ENCODE results near the gene KITLG.
"Not testable (repeated sequence)": the region's sequence is repeated elsewhere in the genome, so short reads cannot be mapped to it uniquely, and the experiment has no call there.

Gene KITLG

DNA sequence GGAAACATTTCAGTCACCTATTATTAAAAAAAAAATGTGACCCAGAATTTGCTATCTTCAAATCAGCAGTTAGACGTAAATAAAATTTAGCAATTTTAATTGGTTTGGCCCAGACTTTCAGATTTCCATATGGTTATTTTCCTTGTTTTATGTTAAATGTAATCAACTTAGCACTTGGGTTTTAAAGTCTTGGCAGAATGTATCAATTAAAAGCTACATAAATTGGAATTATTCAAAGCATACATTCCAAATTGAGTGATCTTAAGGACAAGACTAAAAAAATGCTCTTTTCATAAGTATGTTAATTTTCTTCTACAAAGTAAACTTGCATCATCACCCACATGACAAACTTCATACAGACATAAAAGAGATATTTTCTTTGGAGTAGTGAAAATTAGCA is 3.4 kb downstream of the KITLG start:
- DNase-seq (ENCODE audit: low read depth, low spot score): no peak

DNA sequence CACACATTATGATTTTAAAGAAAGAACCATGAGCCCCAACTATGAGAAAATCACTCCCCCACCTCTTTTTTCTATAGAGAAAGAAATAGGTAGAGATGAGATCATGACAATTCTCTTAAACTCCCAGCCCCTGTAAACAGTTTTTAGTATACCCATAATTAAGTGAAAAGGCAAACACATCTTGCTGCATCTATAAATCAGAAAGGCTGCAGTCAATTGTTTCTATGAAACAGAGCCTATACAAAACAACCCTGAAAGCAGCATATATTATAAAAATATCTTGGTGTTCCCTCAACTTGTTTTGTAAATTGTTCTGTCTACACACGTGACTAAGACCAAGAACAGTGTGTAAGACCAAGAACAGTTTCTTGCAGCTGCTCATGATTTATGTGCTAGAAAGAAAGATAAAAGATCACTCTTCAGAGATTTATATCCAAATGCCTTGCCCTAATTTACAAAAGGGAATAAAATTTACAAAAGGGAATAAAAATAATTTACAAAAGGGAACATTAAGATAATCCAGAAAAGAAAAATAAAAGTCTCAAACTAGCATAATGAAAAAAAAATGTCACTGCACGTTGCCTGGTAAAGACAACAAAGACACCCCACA is 4.8 kb downstream of the KITLG start:
- DNase-seq (ENCODE audit: low read depth, low spot score): no peak

DNA sequence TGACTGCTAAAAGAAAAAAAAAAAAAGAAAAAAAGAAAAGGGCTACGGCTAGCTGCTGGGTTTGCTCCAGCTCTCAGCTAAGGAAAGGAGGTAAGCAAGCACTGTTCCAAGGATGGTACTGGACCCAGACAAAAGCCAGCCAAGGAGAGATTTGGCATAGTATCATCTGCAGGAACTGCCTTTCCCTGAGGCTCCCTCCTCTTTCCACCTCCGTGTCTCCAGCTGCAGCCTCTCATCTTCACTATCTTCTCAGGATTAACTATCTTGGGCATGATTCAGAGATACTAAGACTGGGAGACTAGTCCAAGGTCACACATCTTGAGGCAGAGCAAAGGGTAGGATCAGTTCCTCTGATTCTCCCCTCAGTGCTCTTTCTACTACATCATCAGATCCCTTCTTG is 6.0 kb downstream of the KITLG start:
- DNase-seq (ENCODE audit: low read depth, low spot score): no peak

DNA sequence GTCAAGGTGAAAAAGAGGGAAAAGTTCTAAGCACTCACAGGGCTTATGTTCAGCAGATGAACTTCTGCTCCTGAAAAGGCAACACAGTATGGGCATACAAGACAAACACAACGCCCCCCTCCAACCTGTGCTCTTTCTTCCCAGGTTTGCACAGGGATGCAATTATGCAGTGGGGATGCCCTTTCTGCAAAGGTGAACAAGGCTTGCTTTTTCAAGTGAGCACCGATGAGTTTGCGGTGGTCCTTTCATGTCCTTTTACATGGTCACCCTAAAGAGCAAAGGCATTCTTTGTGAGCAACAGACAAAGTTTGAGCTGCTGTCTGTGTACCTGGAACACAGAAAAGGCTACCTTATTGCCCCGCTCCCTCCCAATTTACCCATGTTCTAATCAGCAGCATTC is 6.7 kb downstream of the KITLG start:
- DNase-seq (ENCODE audit: low read depth, low spot score): no peak

DNA sequence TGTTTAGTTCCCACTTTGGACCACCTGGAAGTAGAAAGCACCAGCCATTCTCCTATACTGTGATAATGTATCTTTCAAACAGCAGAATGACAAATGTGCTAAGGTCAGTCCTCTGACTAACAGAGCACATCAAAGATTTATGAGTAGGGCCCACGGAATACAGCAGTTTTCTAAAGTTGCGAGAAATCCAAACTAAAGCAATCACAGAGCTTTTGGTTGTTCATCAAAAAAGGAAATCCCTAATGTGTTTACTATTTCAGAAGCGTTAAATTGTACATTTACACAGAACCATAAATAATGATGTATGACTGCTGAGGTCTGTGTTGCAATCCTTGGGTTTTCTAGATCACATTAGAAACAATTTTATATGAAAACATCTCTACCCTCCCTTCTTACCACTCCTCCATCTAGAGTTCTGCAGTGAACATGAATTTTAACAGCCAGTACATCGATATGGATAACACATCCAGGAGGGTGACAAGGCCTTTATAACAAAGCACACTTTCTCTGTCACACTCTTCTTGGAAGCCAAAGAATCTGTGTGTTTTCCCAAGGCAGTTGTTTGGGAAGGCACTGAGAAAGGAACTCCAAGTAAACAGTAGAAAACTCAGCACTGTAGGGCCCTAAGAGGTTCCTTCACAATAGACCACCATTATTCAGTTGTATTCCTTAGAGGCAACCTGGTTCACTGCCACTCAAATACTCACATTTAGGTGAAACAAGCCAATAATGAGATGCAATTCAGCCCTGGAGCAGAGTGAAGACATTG is 7.3 kb downstream of the KITLG start:
- no peak for DNase-seq (ENCODE audit: low read depth, low spot score)

DNA sequence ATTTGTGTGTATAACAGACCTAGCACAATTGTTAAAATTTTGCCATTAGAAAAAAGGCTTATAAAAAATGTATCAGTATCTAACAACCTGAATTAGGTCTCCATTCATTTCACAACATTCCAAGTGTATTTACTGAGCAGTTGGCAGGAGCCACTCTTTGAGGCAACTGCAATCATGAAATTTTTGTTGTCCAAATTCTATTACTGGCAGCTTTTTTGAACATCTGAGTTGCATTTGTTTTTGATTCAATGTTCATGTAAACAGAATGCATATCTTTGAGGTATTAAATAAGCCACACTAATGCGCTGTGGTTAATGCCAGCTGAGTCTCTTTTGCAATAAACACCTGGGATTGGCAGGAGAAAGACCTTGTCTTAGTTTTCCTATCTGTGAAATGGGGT is 8.7 kb downstream of the KITLG start:
- peak; percentile 33 for DNase-seq (ENCODE audit: low read depth, low spot score)

DNA sequence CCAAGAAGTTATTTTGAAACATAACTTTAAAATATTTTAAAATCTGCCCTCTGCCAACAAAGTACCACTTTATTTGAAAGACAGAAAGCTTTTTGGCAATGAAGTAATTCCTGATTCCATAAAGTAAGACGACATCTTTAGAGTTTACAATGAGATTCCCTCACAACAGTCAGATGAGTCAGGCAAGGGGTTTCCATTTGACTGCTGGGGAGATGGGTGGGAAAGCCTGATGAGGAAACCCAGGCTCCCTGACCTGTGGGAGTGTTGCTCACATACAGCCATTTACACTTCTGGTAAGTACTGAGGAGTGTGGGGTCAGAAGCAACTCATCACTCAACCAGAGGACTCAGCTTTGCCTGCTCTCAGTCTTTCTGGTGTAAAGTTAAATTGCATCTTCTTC is 10.2 kb downstream of the KITLG start:
- peak; percentile 28 for DNase-seq (ENCODE audit: low read depth, low spot score)

DNA sequence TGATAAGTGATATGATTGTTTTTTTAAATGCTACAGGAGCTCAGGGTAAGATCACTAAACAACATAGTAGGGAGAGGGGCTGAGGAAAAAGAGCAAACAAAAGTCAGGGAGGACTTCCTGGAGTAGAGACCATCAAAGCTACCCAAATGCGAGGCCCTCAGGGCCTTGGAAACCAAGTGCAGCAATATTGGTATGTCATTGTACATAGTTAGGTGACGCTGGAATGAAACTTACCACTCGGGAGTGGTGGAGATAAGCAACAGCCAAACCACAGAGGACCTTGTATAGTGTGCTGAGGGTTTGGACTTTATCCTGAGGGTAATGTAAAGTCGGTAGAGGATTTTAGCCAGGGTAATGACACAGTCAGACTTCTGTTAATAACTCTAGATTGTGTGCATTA is 13.8 kb downstream of the KITLG start:
- peak; percentile 69 for DNase-seq (ENCODE audit: low read depth, low spot score)

DNA sequence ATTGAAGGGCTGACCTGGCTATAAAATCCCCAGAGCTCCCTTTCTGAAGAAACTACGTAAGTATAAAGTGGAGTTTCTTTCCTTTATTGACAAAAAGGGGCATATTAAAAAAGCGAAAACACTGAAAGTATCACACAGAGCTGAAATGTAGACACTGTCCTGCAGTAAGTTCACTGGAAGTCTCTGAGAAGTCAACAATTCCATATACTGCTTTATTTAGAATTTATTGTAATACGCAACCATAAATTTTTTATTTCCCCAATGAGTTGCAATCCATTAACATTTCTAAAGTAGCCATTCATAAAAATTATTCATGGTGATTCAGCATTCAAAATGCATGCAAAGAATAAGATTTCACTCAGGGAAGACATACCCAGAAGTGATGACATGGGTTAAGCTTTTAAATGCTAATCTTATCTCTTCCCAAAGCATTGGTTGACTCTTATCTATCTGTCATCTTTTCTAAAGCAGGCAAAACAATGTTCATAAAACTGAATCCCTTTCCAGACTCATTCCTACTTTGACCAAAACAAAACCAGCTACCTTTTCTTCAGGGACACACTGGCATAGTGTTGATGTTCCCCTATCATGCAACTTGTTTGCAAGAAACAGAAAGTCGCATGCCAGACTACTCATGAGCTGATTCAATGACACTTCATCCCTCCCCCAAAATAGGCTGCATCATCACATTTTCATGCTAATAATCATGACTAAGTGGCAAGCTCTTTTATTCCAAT is 17.3 kb downstream of the KITLG start:
- DNase-seq (ENCODE audit: low read depth, low spot score): no peak

DNA sequence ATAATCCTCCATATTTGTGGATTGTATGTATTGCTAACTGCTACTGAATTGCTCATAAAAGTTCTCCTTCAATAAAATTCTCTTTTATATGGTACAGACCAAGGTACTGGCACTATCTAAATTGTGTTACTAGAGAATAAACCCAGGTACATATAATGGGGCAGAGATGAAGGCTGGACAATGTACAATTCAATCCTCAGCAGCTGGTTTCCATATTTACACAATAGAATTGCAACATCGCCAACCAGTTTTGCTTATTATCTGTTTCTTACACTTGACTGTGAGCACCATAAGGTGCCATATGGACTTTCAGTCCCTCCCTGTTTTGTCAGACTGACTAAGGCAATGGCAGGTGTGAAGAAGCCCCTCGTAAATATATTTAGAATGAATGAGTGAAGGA is 18.1 kb downstream of the KITLG start:
- DNase-seq (ENCODE audit: low read depth, low spot score): no peak

DNA sequence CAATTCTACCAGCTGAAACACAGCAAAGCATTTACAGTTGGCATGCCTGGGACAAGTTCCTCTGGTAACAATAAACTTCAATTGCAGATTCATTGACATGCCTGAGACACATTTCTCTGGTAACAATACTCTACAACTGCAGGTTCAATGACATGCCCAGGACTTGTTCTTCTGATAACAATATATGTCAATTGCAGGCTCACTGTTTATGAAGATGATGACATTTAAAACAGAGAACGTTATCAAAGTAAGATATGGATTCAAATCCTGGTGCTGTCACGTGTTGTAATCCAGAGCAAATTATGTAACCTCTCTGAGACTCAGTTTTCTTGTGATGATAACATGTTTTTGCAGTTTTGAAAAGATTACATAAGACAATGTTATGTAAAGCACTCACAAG is 20.5 kb downstream of the KITLG start:
- no peak for DNase-seq (ENCODE audit: low read depth, low spot score)

DNA sequence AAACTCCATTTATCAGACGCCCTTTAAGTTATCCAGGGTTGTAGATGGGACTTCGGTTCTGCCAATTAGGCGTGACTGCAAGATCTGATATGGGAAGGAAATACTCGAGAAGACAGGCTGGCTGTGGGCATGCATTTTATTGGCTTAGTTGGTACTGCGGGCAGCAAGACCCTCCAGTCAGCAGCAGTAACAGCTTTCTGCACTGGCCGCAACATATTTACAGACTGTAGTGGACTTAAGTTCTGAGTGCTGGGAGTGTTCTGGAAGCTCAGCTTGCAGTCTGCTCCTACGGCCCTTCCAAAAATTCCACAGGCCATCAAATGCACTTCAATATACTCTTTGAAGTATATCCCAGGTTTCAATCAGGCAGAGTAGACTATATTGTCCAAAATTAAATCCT is 21.1 kb downstream of the KITLG start:
- no peak for DNase-seq (ENCODE audit: low read depth, low spot score)

DNA sequence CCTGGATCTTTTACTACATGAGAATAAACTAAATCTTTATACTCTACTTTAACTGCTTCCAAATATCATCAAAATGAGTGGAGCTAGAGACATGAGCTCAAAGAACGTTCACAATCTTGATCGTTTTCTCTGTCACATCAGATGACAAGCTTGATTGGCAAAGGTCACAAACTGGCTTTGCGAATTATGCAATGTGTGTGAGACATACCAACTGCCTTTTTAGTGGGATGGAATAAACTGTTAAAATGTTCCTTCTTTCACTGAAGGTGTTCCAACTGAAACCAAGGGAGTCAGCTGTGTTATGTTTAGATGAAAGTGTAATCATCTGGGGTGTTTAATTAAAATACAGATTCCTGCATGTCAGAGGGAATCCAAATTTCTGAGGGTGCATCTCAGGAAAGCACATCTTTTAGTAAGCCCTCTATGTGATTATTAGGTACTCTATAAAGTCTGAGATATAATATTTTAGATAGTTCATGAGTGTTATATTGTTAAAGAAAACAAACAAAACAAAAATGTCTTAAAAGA is 21.9 kb downstream of the KITLG start:
- no peak for DNase-seq (ENCODE audit: low read depth, low spot score)

DNA sequence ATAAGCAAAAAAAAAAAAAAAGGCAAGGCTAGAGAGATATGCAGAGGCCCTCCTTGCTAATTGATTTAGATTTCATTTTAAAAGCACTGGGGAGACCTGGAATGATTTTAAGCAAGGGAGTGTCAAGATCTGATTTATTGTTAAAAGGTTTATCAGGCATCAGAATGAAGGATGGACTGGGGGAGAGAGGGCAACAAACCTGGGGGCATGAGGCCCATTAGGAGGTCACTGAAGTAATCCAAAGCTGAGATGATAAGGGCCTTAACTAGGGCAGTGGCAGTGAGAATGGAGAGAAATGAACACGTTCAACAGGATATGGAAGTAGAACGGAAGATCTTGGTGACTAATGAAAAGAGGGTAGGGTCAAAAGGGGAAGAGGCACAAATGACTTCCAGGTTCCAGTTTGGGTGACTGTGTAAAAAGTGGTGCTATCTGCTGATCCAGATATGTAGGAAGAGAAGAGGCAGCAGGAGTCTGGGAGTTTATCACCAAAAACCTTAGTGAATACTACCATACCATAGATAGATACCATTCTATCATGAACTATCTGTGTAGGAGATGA is 24.0 kb downstream of the KITLG start:
- DNase-seq (ENCODE audit: low read depth, low spot score): no peak

DNA sequence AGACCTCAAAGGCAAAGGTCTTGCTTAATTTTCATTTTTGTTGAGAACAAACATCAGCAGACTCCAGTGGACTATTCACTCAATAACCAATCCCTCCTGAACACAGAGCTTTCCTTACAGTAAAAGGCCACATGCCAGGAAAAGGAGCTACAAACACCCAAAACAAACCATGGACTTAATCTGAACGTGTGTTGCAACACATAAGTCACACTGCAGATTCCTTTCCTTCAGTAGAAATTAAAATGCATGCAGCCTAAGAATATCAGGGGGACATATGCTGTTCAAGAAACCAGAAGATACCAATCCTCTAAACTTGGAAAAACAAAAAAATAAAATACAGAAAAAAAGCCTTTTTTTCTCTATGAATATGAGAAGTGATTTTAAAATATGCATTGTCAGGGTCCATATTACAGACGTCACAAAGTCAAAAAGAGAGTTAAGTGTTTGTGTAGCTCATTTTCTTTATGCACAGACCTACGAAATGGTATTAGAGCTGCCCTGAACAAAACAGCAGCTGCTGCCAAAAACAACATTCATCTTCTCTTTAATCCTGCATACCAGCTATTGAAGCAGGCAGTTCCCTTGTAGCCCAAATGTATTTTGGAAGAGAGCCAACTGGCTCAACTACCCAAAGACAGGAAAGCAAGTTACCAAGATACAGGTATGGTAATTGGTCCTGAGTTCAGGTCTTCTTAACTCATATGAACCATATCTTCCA is 26.2 kb downstream of the KITLG start:
- peak; percentile 89 for DNase-seq (ENCODE audit: low read depth, low spot score)

DNA sequence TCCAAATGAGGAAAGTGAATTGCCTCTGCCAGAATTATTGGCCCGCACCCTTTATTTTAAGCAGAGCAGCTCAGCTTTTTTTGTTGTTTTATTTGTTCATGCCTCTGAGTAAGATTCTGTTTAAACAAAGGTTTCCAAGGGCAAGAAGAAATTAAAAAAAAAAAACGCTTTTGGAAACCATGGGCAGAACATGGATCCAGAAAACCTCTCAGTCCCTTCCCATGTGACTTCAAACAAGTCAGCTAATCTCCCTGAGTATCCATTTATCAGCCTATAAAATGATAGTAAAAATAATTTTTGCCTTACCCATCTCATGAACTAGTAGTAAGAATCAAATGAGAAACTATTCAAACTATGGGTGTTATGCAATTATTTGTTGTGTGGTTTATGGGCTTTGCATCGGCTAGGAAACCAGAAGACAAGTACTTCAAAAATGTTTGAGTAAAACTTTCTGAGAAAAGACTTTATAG is 27.6 kb downstream of the KITLG start:
- DNase-seq (ENCODE audit: low read depth, low spot score): peak; percentile 54

DNA sequence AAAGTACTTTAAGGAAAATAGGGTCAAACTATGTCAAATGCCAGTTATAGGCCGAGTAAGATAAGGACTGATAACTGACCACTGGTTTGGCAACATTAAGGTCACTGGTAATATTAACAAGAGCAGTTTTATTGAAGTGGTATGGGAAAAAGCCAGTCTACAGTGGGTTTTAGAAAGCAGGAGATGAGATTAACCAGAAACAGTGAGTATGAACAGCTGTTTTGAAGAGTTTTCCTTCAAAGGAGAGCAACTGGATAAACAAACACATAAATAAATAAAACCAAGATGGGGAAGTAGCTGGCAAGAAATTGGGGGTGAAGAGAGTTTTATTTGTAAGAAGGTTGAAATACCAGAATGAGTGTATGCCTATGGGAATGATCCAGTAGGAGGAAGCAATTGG is 30.3 kb downstream of the KITLG start:
- DNase-seq (ENCODE audit: low read depth, low spot score): no peak

DNA sequence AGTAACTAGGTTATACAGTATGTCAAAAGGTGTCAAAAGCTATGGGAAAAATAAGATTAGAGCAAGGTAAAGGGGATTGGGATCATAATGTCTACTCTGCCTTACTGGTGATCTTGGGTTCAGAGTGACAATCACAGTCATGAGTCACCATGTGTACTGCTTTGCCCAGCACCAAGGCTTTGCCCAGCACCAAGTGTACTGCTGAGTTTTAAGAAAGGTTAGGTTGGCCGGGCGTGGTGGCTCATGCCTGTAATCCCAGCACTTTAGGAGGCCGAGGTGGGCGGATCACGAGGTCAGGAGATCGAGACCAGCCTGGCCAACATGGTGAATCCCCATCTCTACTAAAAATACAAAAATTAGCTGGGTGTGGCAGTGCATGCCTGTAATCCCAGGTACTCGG is 32.3 kb downstream of the KITLG start:
- DNase-seq (ENCODE audit: low read depth, low spot score): not testable (repeated sequence)

DNA sequence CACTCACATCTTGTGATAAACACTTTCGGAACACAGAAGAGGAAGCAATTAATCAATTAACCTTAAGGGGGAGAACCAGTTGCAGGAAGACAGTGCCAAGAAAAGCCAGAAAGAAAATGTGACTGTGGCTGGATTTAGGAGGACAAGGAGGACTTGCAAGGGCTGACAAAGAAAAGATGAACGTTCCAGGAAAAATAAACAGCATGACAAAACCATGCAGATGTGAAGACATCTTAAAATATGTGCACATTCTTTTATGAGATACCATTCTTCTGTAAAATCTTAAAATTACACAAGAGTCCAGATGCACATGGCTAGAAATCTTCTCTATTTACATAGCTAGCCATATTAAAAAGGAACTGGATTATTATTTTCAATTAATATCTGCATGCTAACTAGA is 33.4 kb downstream of the KITLG start:
- no peak for DNase-seq (ENCODE audit: low read depth, low spot score)

DNA sequence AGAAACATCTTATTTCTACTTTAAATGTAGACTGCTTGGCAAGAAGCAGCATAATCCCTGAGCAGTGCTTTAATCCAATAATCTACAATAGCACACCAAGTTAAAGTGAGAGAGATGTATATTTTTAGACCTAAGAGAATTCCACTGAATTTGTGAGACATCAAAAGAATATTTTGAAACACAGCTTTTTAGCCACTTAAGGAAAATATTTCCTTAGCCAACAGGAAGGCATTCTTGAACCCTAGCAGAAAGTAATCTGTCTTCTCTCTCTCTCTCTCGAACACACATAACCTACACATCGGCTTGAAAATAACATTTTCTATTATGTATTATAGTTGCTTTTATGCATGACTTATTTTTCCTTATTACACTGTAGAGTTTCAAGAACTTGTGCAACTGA is 34.0 kb downstream of the KITLG start:
- DNase-seq (ENCODE audit: low read depth, low spot score): no peak

Measured in astrocyte of the hippocampus (primary cell).